OCI-LY7 (cell line): ENCODE data around the gene CYP4A11.

Source experiments
- EZH2phosphoT487 ChIP-seq: fragments of 200-600 bp; sonication (generic); IDR thresholded peaks from 2 replicates; pipeline ENCODE4 v1.6.1; 2018; ENCODE audit warnings: low read depth, borderline replicate concordance, mild to moderate bottlenecking, mixed run types, antibody characterized with exemption, low read length, moderate library complexity, mixed read lengths
- TF ChIP-seq, protein P1 (sequence below): fragments of 200-600 bp; sonication (generic); conservative IDR thresholded peaks from 2 replicates; pipeline ENCODE4 v1.5.1; 2014; ENCODE audit warnings: mild to moderate bottlenecking, antibody characterized with exemption, low read length, moderate library complexity, mixed read lengths

DNA sequence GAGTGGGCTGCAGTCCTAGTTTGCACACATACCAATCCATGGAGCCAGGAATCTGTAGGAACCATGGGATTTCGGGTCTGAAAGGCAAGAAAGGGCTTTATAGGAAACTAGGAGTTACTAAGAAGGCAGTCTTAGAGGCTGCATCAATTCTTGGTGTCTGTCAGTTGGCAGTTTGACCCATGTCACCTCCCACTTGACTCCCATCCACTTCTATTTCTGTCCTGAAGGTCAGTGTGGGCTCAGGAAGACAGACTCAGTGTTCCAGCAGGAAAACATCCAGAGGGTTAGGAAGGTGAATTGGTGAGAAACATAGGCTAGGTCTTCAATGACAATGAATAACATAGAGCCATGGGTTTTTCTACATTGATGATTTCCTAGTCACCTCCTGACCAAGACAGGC is 4.0 kb downstream of the CYP4A11 start:
- TF ChIP-seq, protein P1, sequence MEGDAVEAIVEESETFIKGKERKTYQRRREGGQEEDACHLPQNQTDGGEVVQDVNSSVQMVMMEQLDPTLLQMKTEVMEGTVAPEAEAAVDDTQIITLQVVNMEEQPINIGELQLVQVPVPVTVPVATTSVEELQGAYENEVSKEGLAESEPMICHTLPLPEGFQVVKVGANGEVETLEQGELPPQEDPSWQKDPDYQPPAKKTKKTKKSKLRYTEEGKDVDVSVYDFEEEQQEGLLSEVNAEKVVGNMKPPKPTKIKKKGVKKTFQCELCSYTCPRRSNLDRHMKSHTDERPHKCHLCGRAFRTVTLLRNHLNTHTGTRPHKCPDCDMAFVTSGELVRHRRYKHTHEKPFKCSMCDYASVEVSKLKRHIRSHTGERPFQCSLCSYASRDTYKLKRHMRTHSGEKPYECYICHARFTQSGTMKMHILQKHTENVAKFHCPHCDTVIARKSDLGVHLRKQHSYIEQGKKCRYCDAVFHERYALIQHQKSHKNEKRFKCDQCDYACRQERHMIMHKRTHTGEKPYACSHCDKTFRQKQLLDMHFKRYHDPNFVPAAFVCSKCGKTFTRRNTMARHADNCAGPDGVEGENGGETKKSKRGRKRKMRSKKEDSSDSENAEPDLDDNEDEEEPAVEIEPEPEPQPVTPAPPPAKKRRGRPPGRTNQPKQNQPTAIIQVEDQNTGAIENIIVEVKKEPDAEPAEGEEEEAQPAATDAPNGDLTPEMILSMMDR = no peak
- no peak for TF ChIP-seq EZH2phosphoT487
